VCaP (cell line): Measurements from ENCODE around the gene FZR1.
"Not testable (repeated sequence)": the region's sequence is repeated elsewhere in the genome, so short reads cannot be mapped to it uniquely, and the experiment has no call there.

Source experiments
- H3K27ac ChIP-seq: fragments of 450-650 bp; 2 replicates; pipeline ENCODE4 v1.5.1; 2017
- CTCF ChIP-seq: fragments of 450-650 bp; conservative IDR thresholded peaks from 2 replicates; pipeline ENCODE4 v1.5.1; 2017; ENCODE audit warnings: mild to moderate bottlenecking, moderate library complexity

FZR1 gene

DNA sequence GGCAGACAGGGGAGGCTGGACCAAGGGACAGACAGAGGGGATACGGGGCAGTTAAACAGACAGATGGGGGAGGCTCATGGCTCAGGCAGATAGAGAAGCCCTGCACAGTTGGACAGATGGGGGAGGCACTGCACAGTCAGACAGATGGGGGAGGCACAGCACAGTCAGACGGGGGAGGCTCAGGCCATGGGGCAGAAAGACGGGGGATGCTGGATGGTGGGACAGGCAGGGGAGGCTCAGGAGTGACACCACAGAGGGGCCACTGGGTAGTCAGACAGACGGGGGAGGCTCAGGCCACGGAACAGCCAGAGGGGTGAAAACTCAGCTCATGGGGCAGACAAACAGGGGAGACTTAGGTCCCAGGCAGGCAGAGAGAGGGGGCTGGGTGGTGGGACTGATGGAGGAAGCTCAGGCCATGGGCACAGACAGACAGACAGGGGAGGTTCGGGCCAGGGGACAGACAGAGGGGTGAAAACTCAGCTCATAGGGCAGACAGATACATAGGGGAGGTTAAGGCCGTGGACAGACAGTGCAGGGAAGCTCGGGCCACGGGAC lies 50.4 kb downstream of the FZR1 start:
- H3K27ac ChIP-seq = peak overlapping the region; percentile 69

GRCh38 chr19:3556978-3557460 lies 50.9 kb downstream of the FZR1 start:
- no peak; the same call in none of the 2 replicates for TF ChIP-seq CTCF

More for the DNA sequence above, 50.4 kb downstream of the FZR1 start:
- no peak for TF ChIP-seq CTCF

DNA sequence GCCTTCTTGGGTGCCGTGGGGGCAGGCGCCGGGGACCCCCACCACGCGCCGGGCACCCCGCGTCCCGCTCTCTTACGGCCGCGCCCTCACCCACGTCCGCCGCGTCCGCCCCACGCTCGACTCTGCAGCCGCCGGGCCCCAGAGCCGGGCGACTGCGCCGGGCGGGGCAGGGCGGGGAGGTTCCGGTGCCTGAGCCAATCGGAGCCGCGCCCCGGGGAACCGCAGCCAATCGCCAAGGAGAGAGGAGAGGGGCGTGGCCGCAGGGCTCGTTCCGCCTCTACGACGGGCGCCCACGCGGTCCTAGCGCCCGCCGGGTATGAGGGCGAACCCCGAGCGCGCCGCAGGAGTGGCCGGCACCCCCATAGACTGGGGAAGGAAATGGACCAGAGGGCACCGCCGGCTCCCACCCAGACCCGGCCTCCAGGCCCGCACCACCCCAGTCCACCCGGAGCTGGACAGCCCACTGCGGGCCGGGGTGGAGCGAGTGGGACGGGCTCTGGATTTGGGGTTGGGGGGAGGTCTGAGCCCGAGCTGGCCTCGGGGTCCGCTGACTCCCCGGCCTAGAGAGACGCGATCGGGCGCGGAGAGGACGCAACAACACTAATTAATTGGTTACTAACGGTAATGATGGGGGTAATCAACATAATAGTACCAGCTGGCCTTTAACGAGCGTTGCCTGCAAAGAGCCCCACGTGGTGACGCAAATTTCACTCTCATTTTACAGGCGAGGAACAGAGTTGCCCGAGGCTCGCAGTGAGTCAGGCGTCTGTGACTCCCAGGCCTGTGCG lies 51.5 kb downstream of the FZR1 start, which contains the start of gene MFSD12:
TSS of gene MFSD12 (minus strand) at position 126 of the 788 bp plus-strand sequence. CDS start 183 bp downstream, outside the sequence.
- no peak; the same call in 1 of the 2 replicates for TF ChIP-seq CTCF
- peak within 1 kb of the TSS; percentile 69 for H3K27ac ChIP-seq

More at GRCh38 chr19:3556978-3557460, 50.9 kb downstream of the FZR1 start:
- peak overlapping the region; percentile 69 for H3K27ac ChIP-seq

- H3K27ac ChIP-seq = no peak overlapping the region
- TF ChIP-seq CTCF = no peak
These were observed 57.8 kb downstream of the FZR1 start for GRCh38 chr19:3563709-3564524.

DNA sequence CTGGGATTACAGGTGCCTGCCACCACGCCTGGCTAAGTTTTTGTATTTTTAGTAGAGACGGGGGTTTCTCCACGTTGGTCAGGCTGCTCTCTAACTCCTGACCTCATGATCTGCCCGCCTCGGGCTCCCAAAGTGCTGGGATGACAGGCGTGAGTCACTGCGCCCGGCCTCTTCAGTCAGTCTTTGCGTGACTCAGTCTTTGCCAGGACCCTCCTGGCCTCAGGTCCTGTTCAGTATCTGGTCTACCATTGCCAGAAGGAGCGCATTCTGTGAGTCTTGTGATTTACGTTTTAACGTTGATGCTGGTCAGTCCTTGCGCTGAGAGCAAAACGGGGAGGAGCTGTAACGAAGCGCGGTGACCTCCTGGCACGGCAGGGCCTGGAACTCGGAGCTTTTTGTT lies 59.0 kb downstream of the FZR1 start:
- no peak overlapping the region for H3K27ac ChIP-seq
- no peak for TF ChIP-seq CTCF

GRCh38 chr19:3570042-3570441 lies 63.9 kb downstream of the FZR1 start:
- H3K27ac ChIP-seq = not testable (repeated sequence)

DNA sequence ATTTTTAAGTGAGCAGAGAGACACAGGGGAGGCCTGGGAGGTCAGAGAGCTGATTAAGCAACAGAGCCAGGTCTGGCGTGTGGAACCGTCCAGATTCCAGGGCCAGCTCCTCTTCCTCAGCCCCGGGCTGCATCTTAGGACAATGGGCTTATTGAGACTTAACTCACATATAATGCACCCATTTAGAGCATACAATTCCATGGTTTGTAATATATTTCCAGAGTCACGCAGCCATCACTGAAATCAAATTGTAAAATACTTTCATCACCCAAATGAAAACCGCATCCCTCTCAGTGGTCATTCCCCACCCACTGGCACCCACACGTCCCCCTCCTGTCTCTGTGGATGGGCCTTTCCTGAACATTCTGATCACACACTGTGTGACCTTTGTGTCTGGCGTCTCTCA lies 64.5 kb downstream of the FZR1 start:
- no peak for TF ChIP-seq CTCF
- H3K27ac ChIP-seq = no peak overlapping the region
